HG02970 (cell line): Measurements from ENCODE around the gene KMT2C.
"Not testable (repeated sequence)": the region's sequence is repeated elsewhere in the genome, so short reads cannot be mapped to it uniquely, and the experiment has no call there.

Experiments used
- ATAC-seq: cut with Tn5 transposase; IDR thresholded peaks from one replicate; pipeline ENCODE4 v1.9.1; 2021; ENCODE audit warnings: mild to moderate bottlenecking, moderate library complexity, moderate number of reproducible peaks; ENCODE audit not compliant: unreplicated experiment, low FRiP score

KMT2C gene

DNA sequence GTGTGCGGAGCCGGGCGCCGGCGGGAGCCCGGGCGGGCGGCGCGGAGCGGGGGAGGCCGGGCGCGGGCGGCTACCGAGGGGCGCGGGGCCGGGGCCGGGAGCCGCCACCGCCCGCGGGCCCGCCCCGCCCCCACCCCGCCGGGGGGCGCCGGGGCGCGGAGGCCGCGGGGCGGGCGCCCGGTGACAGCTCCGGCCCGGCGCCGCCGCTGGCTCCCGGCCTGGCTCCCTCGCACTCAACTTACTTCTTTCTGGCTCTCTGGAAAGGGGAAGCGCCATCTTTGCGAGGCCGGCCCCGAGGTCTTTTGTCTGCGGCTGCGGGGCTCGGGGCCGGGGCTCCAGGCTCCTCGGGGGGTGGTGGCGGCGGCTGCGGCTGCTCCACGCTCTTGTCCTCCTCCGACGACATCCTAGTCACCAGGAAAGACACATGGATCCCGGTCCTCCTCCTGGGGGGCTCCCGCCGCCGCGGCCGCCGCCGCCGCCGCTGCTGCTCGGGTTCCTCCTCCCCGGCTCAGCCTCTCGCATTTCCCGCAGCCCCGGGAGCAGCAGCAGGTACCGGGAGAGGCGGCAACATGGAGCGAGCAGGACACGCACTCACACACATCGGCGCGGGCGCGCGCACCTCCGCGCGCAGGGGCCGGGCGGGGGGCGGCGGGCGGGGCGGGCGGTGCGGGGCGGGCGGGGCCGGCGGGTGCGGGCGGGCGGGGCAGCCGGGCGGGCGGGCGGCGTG lies at the start of gene KMT2C:
Gene KMT2C, minus strand, starts transcription at position 620 of the 727 bp plus-strand sequence. Its CDS starts 217 bp downstream, at position 403.
- ATAC-seq: no peak

DNA sequence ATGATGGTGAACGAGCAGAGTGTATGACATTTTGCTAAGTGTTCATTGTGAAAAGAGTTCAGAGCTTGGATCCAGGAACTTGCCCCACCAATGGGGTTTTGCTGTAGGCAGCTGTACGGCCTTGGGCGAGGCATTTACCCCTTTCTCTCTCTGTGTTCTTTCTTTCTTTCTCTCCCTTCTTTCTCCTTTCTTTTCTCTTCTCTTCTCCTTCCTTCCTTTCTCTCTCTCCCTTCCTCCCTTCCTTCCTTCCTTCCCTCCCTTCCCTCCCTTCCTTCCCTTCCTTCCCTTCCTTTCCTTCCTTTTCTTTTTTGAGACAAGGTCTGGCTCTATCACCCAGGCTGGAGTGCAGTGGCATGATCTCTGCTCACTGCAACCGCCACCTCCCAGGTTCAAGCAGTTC lies 45.3 kb upstream of the KMT2C start:
- ATAC-seq: no peak

DNA sequence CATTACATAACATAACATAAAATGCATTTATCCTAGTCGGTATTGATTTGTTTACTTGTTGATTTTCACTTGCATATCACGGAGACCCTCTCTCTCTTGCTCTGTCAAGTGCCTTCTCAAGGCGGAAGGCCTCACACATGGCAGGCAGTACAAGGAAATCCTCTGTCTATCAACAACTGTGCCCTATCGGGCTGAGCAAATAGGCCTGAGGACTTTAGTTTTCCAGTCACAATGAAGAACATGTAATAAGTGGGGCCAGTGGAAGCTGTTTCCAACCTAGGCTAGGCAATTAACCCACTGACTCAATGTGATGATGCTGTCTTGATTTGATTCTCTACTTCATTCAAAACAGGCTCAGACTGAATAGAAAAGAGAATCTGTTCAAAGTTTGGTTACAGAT lies 44.9 kb upstream of the KMT2C start:
- no peak for ATAC-seq

DNA sequence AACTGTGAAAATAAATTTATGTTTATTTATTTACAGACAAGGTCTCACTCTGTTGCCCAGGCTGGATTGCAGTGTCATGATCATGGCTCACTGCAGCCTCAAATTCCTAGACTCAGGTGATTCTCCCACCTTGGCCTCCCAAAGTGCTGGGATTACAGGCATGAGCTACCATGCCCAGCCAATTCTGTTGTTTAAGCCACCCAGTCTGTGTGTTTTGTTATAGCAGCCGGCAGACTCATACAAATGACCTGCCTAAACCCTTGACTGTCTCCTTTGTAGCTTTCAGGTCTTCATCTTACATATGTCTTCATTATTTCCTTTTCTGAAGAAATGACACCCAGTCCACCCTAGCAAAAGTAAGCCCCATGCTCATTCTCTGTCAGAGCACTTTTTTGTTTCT lies 43.8 kb upstream of the KMT2C start:
- no peak for ATAC-seq

DNA sequence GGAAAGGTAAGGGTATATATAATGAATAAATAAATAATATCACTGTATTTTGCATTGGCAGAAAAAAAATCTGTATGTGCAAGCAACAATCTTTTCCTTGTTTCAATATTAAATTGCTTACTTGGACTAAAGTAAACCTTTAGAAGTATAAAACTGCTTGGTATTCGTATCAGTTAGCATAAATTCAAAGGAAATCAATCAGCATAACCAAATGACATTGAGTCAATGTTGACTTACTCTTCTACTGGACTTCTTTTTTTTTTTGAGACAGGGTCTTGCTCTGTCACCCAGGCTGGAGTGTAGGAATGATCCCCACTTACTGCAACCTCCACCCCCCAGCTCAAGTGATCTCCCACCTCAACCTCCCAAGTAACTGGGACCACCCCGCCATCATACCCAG lies 42.3 kb upstream of the KMT2C start:
- no peak for ATAC-seq

DNA sequence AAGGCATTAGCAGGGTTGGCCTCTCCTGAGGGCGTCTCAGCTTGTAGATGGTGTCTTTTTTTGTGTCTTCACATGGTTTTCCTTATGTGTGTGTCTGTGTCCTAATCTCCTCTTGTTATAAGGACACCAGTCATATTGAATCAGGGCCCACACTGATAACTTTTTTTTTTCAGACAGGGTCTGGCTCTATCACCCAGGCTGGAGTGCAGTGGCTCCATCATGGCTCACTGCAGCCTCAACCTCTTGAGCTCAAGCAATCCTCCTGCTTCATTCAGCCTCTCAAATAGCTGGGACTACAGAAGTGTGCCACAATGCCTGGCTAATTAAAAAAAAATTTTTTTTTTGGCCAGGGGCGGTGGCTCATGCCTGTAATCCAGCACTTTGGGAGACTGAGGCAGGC lies 41.3 kb upstream of the KMT2C start:
- no peak for ATAC-seq

DNA sequence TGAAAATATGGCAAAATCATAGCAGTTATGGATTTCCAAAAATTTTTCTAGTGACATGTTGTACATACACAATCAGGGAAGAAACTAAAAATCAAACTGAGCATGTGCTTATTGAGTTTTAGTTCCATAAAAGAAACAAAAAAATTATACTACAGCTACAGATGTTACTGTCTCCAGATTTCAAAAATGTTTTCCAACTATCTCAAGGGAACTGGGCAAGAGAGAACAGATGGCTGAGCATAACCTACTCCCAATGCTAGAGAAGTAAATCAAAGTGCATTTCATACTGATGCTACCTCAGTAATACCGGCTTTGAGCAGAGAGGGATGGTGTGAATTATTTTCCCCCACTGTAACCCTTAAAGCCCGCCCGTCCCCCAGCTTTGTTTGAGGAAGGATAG lies 40.7 kb upstream of the KMT2C start:
- no peak for ATAC-seq

DNA sequence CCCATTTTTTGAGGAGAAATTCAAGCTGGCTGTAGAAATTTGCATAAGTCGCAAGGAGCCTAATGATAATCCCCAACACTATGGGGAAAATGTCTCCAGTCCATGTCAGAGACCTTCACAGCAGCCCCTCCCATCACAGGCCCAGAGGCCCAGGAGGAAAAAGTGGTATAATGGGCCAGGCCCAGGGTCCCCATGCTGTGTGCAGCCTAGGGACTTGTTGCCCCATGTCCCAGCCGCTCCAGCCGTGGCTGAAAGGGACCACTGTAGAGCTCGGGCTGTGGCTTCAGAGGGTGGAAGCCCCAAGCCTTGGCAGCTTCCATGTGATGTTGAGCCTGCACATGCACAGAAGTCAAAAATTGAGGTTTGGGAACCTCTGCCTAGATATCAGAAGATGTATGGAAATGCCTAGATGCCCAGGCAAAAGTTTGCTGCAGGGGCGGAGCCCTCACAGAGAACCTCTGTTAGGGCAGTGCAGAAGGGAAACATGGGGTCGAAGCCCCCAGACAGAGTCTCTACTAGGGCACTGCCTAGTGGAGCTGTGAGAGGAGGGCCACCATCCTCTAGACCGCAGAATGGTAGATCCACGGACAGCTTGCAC lies 35.3 kb upstream of the KMT2C start:
- ATAC-seq: not testable (repeated sequence)

DNA sequence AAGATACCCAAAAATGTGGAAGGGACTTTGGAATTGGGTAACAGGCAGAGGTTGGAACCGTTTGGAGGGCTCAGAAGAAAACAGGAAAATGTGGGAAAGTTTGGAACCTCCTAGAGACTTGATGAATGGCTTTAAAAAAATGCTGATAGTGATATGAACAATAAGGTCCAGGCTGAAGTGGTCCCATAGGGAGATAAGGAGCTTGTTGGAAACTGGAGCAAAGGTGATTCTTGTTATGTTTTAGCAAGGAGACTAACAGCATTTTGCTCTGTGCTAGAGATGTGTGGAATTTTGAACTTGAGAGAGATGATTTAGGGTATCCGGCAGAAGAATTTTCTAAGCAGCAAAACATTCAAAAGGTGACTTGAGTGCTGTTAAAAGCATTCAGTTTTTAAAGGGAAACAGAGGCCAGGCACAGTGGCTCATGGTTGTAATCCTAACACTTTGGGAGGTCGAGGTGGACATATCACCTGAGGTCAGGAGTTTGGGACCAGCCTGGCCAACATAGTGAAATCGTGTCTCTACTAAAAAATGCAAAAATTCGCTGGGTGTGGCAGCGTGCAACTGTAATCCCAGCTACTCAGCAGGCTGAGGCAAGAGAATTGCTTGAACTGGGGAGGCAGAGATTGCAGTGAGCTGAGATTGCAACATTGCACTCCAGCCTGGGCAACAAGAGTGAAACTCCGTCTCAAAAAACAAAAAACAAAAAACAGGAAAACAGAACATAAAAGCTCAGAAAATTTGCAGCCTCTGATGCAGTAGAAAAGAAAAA lies 34.6 kb upstream of the KMT2C start:
- not testable (repeated sequence) for ATAC-seq

DNA sequence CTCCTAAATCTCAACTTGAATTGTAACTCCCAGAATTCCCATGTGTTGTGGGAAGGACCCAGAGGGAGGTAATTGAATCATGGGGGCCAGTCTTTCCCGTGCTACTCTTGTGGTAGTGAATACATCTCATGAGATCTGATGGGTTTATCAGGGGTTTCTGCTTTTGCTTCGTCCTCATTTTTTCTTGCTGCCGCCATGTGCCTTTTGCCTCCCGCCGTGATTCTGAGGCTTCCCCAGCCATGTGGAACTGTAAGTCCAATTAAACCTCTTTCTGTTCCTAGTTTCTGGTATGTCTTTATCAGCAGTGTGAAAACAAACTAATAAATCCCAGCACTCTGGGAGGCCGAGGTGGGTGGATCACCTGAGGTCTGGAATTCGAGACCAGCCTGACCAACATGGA lies 33.8 kb upstream of the KMT2C start:
- ATAC-seq: not testable (repeated sequence)

DNA sequence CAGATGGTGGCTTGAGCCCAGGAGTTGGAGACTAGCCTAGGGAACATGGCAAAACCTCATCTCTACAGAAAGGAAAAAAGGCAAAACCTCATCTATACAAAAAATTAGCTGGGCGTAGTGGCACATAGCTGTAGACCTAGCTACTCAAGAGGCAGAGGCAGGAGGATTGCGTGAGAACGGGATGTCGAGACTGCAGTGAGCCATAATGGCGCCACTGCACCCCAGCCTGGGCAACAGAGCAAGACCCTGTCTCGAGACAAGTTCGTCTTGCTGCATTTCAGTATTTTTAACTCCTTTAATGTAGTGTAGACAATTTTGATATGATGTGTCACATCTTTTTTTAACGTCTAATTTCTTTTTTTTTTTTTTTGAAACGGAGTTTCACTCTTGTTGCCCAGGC lies 31.4 kb upstream of the KMT2C start:
- no peak for ATAC-seq

DNA sequence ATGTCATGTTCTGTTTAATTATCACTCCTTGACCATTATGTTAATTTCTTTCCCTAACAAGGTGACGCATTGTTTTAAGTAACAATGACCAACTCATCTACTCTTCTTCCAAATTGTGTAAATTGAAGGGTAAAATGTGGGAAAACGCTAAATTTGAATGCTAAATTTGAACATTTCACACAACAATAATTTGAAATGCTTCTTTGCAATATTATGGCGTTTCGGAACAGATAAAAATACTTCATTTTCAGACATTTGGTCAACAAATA lies 29.2 kb upstream of the KMT2C start:
- ATAC-seq: no peak

DNA sequence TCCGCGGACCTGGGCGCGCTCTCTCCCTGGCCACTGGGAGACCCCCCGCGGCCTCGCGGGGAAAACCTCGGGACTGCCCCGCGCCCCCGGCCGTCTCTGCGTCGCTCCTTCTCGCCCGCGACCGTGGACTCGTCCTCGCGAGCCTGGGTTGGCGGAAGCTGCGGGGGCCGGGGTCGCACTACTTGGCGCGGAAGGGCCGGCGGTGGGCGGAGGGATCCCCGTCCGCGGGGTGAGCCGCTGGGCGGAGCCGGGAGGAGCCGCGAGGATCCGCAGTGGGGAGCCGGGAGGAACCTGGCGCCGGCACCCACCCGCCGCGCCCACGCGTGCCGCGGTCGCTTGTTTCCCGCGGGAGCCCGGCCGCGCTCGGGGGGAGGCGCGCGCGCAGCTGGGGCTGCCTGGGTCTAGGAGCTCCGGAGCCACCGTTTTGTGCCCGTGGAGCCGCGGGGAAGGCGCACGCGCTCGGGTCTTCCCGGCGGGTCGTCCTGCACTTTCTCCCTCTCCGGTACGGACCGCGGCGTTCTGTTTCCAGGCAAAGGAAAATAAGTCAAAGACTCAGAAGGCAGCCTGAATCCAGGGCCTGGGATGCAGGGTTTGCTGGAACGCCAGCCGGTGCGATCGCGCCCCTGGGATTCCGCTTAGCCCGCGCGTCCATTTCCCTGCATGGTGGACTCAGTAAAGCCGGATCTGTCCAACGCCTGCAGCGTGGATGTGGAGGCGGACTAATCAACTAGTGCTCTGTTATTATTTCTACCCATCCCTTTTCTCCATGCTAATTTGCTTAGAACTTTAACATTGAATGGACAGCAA lies 28.7 kb upstream of the KMT2C start:
- ATAC-seq: peak; percentile 36

DNA sequence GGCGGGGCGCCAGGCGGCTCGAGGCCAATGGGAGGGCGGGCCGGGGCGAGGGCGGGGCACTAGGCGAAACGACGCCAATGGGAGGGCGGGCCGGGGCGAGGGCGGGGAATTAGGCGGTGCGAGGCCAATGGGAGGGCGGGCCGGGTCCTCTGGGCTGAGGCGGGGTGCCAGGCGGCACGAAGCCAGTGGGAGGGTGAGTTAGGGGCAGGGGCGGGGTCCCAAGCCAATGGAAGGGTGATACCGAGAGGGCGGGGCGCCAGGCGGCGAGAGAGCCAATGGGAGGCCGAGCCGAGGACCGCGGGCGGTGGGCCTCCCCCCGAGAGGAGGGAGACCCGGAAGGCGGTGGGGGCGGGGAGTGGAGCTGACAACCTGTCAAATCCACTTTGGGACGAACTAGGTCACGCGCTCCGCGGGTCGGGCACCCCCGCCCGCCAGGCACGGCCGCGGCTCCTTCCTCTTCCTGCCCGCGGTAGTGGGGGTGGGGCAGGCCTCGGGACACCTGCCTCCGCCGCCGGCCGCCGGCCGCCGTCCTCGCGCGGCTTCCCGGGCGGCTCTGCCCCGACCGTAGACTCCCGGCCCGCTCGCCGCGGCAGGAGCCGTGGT lies 28.0 kb upstream of the KMT2C start:
- ATAC-seq: peak; percentile 90

DNA sequence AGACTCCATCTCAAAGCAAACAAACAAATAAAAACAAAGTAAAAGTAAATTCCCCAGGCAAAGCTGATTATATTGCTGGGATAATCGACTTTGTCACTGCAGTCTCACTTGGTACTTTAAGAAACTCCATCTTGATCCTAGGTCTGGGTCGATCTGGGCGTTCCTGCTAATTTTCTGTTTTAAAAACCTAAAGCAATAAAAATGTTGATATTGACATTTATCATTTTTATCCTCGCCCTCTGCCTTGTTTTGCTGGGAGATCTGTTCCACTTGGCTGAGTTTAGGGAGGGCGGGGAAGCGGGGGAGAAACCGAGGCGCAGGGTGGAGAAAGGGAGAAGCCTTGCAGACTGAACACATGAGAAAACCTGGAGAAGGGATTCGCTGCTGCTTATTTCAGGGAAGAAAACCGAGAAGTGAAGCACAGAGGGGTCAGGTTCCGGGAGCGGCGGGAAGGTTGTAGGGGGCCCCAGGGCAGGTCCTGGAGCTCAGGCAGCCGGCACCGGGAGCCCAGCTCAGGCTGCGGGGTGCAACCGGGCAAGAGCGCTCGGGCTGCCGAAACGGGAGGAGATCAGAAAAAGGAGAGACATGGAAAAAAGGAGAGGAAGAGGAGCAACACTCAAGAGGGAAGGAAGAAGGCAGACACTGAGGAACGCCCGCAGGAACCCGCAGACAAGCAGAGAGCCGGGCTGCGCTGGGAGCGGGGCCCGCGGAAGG lies 27.3 kb upstream of the KMT2C start:
- ATAC-seq: peak; percentile 5

DNA sequence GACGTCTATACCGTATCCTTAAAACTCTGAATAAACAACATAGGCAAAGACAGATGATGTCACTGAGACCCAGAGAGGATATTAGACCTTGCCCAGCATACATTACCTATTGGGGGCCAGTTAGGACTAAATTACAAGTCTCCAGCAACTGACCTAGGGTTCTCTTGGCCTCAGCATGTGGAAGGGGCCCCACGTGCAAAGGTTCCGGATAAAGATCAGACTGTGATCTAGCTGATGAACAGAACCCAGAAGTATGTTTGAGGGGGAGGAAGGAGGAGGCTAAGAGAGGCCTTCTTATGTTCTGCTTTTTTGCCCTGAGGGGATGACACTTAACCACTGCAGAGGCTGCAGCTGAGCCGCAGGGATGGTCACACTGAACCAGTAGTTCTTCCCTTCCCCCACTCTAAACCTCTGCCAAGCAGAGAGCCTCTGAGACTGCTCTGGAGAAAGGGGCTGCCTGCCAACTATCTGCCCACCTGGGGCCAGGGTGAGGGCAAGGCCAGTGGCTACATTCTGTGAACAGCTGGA lies 24.0 kb upstream of the KMT2C start:
- no peak for ATAC-seq

DNA sequence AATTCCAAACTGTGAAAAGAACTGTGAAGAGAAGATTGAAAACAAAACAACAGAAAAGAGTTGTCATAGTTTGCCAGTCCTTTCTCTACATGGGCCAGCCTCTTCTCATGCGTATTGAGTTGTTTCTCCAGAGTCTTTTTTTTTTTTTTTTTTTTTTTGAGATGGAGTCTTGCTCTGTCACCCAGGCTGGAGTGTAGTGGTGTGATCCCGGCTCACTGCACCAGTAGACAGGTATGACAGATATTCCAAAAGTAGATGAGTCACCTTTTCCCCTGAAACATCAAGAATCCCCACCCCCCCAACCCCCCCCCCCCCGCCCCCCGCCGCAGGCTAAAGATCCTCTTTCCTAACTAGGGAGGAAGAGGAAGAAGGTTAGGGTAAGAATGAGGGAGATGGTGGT lies 15.6 kb upstream of the KMT2C start:
- ATAC-seq: no peak

DNA sequence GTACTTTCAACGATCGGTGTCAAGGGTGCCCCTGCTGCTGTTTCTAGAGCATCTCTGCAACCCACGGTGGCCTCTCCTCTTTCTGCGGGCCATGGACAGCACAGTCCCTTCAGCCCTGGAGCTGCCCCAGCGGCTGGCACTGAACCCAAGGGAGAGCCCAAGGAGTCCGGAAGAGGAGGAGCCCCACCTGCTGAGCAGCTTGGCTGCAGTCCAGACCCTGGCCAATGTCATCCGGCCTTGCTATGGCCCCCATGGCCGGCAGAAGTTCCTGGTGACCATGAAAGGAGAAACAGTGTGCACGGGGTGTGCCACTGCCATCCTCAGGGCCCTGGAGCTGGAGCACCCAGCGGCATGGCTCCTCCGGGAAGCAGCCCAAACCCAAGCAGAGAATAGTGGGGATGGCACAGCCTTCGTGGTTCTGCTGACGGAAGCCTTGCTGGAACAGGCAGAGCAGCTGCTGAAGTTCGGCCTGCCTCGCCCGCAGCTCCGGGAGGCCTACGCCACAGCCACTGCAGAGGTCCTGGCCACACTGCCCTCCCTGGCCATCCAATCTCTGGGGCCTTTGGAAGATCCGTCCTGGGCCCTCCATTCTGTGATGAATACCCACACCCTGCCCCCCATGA lies 9.7 kb upstream of the KMT2C start:
- not testable (repeated sequence) for ATAC-seq

DNA sequence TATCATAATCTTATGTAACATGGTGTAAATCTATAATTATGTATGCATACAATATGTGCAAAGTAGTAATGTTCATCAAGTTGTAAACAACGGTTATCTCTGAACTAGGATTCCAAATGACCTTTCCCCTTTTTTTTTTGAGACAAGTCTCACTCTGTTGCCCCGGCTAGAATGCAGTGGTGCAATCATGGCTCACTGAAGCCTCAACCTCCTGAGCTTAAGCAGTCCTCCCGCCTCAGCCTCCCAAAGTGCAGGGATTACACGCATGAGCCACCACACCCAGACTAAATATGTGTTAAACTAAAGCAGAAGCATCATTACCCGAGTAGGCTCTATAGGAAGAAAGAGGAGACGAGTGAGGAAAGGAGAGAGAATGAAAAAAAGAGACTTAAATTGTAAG lies 7.8 kb upstream of the KMT2C start:
- ATAC-seq: no peak
